GM21423 (cell line): ENCODE measurements around the gene SYTL1.
A peak's percentile ranks its signal among the peaks of the same experiment; 100 is the strongest.

Source experiments
- ATAC-seq: cut with Tn5 transposase; IDR thresholded peaks from one replicate; pipeline ENCODE4 v1.9.1; 2021; ENCODE audit warnings: mild to moderate bottlenecking, moderate library complexity; ENCODE audit not compliant: unreplicated experiment

SYTL1 gene

DNA sequence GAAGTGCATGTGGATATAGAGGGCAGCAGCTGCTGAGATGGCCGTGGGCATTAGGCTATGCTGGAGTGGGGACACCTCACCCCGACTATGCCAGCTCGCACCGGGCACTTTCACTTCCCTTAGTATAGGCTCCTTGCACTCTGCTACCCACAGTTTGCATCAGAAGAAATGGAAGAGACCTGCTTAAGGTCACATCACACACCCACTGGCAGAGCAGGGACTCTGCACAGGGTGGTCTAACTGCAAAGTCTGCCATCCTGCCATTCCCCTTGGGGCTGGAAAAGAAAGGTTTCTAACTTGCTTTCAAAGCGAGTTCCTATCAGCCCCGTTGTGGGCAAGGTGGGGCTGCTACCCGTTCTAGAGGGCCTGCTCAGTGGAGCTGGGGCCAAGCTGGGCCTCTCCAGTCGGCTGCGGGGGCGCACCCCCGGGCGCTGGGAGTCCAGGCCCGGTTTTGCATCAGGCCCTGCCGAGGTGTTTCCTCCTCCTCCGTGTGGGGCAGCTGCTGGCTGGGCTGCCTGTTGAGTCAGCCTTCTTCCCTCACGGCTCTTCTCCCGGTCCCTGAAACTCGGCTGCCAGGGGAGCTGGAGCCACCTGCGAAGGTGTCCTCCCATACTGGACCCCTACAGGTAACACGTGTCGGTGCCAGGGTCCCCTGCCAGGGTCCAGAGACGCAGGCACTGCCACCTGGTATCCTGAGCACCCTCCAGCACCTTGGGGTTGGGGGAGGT is at the start of gene SYTL1:
Gene SYTL1, plus strand, starts transcription at position 498 of the 728 bp plus-strand sequence. CDS start 3,313 bp downstream, outside the sequence.
- peak; percentile 50 for ATAC-seq

DNA sequence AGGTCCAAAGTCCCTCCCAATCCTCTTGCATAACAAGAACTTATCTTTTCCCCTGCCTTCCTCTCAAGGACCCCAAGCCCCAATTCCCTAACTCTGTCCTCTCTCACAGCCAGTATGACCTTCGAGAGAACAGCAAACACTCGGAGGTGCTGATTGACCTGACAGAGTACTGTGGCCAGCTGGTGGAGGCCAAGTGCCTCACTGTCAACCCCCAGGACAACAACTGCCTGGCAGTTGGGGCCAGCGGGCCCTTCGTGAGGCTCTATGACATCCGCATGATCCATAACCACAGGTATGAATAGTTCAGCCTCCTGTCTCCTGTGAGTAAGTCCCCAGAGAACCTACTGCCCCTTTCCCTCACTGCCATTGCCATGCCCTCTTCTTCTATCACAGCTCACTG is 49.7 kb upstream of the SYTL1 start:
- ATAC-seq, result no peak

GRCh38 chr1:27293915-27294314 is 47.9 kb upstream of the SYTL1 start:
- no peak for ATAC-seq

GRCh38 chr1:27296773-27297291 is 45.0 kb upstream of the SYTL1 start:
- no peak for ATAC-seq

DNA sequence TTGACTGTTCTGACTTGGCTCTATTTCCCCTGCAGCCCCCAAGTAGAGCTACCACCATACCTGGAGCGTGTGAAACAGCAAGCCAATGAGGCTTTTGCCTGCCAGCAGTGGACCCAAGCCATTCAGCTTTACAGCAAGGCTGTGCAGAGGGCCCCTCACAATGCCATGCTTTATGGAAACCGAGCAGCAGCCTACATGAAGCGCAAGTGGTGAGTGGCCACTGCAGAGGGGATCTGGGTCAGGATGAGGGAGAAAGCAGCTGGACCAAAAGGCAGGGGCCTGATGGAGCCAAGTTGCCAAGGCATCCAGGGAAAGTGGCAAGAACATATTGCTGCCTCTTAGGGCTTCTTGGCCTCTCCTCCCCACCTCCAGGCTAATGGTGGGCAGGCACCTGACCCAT is 43.9 kb upstream of the SYTL1 start:
- no peak for ATAC-seq

GRCh38 chr1:27298632-27299384 is 43.0 kb upstream of the SYTL1 start:
- ATAC-seq, result no peak

- ATAC-seq, result no peak
Measured at GRCh38 chr1:27299385-27300271, 42.2 kb upstream of the SYTL1 start.

GRCh38 chr1:27300341-27301051 is 41.3 kb upstream of the SYTL1 start:
- no peak for ATAC-seq

DNA sequence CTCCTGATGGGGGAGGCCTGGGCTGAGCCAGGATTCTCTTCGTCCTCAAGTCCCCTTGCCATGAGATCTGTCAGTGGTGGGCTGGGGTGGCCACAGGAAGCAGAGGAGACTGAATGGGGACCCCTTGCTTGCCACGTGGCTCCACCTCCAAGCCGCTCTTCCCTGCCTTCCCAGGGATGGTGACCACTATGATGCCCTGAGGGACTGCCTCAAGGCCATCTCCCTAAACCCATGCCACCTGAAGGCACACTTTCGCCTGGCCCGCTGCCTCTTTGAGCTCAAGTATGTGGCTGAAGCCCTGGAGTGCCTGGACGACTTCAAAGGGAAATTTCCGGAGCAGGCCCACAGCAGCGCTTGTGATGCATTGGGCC is 40.8 kb upstream of the SYTL1 start:
- no peak for ATAC-seq

DNA sequence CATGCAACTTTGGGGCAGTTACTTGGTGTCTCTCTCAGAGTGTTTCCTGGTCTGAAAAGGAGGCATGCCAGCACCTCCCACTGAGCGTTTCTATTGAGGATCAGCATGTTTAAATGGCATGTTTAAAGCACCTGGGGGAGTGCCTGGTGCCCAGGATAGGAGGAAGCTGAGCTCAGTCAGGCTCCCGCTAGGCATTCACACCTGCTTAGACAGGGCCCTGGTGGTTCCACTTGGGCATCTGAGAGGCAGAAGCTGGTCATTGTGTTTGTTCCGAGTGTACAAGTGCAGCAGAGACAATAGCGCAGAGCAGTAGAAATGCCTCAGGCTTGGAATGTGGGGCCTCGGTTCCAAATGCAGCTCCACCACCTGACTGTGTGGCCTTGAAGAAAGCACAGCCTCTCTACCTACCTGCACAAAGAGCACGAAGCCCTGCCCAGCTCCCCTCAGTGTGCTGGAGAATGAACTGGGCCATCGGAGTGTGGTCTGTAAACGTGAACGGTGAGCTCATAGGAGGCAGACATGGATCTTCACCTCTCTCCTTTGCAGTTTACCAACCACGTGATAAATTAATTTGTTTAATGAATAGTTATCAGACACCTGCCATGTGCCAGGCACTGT is 40.1 kb upstream of the SYTL1 start:
- ATAC-seq, result no peak

DNA sequence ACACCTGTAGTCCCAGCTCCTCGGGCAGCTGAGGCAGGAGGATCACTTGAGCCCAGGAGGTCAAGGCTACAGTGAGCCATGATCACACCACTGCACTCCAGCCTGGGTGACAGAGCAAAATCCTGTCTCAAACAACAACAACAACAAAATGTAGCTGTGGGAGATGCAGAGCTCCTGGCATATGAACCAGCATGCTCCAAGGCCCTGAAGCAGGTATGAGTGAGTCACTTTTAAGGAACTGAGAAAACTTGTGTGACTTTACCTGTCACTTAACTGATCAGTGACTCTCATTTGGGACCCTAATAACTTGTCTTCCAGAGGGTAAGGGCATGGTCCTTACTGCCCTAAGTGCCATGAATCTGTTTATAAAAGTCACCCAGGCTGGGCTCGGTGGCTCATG is 39.2 kb upstream of the SYTL1 start:
- ATAC-seq, result no peak

GRCh38 chr1:27303509-27303908 is 38.3 kb upstream of the SYTL1 start:
- no peak for ATAC-seq

DNA sequence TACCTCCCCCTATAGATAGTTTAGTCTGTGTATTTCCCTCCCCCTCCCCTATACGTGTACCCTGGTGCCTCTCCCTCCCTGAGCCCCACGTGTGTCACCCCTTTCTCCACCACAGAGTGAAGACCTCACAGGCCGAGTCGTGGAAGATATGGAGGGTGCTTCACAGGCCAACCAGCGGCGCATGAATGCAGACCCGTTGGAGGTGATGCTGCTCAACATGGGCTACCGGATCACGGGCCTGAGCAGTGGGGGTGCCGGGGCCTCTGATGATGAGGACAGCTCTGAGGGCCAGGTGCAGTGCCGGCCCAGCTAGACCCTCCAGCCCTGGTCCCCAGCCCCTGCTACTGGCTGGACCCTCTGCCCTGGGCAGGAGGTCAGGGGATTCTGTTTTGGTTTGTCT is 35.8 kb upstream of the SYTL1 start:
- ATAC-seq, result no peak

DNA sequence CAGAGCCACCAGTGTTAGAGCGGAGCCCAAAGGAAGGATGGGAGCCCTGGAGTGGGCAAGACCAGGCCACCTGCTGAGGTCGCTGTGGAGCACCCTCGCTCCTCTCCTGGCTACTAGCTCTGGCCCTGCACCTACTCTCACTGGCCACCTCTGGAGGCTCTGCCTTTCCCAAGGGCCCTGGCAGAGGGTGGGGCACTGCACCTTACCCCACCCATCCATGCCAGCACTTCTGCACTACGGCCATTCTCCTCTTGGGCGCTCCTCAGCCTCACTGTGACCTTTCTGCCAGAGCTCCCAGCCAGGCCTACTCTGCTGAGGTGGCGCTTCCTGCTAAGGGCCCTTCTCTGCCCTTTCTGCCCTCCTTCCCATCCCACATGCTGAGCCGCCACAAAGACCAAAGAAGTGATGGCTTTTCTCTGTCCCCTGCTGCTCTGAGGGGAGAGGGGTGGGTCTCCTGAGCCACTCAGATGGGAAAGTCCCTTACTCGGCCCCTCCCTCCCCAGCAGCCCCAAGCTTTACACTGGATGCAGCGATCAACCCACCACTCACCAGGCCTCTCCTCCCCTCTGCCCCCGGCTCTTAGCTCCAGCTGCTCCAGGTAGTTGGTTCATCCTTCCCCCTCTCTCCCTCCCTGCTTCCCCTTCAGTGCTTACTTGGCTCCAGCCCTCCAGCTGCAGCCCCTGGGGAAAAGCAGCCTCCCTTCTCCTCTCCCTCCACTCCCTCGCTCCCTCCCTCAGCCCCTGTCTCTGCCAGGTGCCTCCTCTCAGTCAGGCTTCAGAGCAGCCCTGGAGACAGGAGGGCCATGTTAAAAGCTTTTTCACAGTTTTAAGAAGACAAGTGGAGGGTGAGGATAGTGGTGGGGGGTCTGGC is 34.7 kb upstream of the SYTL1 start:
- no peak for ATAC-seq

DNA sequence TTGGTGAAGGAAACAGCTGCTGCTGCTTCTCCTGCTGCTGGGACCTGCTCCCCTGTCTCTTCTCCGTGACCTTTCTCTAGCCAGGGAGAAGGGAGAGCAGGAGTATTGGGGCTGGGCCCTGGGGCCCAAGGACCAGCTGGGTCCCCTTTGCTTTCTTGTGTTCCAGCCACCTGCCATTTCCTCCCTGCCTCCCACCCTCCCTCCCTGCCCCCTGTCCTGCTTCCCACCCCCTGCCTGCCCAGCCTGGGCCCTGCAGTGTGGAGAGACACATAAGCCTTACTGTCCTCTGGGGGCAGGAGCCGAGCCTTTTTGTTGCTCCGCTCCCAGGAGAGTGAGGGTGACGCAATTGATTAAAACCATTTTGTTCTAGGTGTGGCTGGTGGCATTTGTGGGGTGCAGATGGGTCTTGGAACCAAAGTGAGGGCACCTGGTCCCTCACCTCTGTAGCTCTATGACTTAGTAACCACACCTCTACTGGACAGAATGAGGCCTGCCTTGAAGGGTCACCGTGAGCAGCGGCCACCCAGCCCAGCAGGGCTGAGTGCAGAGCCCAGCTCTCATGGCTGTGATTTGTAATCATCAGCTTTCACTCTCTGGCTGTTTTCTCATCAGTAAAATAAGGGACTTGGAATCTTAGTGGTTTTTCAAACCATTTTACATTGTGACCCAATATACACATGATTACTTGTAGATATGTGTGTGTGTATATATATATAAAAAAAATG is 33.8 kb upstream of the SYTL1 start:
- ATAC-seq, result no peak

DNA sequence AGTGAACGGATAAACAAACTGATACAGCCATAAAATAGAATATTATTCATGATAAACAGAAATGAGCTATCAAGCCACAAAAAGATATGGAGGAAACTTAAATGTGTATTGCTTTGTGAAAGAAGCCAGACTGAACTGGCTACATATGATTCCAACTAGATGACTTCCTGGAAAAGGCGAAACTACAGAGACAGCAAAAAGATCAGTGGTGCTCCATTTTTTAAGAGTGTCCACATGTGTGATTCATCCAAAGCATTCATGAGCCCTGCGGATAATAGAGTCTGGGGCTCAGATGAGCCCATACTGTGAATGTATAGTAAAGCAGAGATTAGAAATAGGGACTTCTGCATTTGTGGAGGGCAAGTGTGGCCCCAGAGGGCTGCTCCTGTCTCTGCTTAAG is 27.7 kb upstream of the SYTL1 start:
- no peak for ATAC-seq

GRCh38 chr1:27314737-27315136 is 27.1 kb upstream of the SYTL1 start:
- no peak for ATAC-seq

DNA sequence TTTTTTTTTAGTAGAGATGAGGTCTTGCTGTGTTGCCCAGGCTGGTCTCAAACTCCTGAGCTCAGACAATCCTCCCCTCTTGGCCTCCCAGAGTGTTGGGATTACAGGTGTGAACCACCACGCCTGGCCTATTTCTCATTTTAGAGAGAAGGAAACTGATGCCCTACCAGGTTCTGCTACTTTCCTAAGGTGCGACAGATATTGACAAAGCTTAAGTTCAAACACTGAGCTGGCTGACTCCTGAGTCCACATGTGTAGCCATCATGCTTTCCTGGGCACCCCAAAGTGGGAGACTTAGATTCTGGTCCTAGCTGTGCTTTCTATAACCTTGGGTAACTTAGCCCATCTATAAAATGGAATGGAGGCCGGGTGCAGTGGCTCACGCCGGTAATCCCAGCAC is 25.0 kb upstream of the SYTL1 start:
- ATAC-seq, result no peak

GRCh38 chr1:27318136-27318535 is 23.7 kb upstream of the SYTL1 start:
- no peak for ATAC-seq
